NB4 (cell line): Measurements from ENCODE around the gene TMC8.

Source experiments
- DNase-seq: peaks from one replicate; pipeline ENCODE4 v3.0.0; 2010; ENCODE audit warnings: low read depth
- H3K4me3 ChIP-seq: one replicate; pipeline ENCODE4 v1.5.1; 2011; ENCODE audit warnings: mild to moderate bottlenecking, low read depth, low read length, moderate library complexity
- CTCF ChIP-seq: IDR thresholded peaks from one replicate; pipeline ENCODE4 v1.5.1; 2012; ENCODE audit warnings: low read depth, low read length
- MYC ChIP-seq: IDR thresholded peaks from 2 replicates; pipeline ENCODE4 v1.6.1; 2011; ENCODE audit warnings: low read depth, low read length
- POLR2A ChIP-seq: IDR thresholded peaks from 2 replicates; pipeline ENCODE4 v1.6.1; 2011; ENCODE audit warnings: mild to moderate bottlenecking; ENCODE audit not compliant: insufficient read length; ENCODE audit errors: extremely low read depth
- TF ChIP-seq, protein P1 (sequence below): IDR thresholded peaks from 2 replicates; pipeline ENCODE4 v1.6.1; 2011; ENCODE audit warnings: low read depth, low read length

The TMC8 gene

GRCh38 chr17:78179372-78179771, 48.8 kb downstream of the TMC8 start:
- TF ChIP-seq MYC (no peak), CTCF (no peak), POLR2A (no peak)
- TF ChIP-seq, protein P1, sequence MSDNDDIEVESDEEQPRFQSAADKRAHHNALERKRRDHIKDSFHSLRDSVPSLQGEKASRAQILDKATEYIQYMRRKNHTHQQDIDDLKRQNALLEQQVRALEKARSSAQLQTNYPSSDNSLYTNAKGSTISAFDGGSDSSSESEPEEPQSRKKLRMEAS = no peak
- H3K4me3 ChIP-seq = no peak overlapping the region
- peak; percentile 42 for DNase-seq

DNA sequence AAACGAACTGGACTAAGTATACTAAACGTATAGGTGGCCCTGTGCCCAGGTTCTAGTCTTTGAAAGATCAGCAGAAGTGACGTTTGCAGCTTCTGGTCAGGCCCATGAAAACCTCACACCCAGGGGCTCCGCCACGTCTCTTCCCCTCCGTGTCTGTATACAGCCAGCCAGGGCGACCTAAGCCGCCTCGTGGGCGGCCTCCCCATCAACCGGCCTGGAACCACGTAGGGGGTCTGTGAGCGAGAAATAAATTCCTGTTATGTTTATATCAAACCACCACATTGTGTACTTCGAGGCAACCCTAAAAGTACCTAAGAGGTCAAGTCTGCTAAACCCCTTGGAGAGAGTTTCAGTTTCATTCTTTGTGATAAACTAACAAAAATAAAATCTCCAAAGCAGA, 49.5 kb downstream of the TMC8 start:
- TF ChIP-seq MYC (no peak), CTCF (no peak), POLR2A (no peak)
- TF ChIP-seq, protein P1 = no peak
- no peak overlapping the region for H3K4me3 ChIP-seq
- no peak for DNase-seq

- no peak overlapping the region for H3K4me3 ChIP-seq
- DNase-seq = no peak
- TF ChIP-seq, protein P1 = no peak
Observed at GRCh38 chr17:78180508-78180907, 49.9 kb downstream of the TMC8 start.

- DNase-seq = no peak
- no peak overlapping the region for H3K4me3 ChIP-seq
- no peak for TF ChIP-seq CTCF
- TF ChIP-seq POLR2A = no peak
- TF ChIP-seq, protein P1 = no peak
- TF ChIP-seq MYC = no peak
Observed at GRCh38 chr17:78182504-78182903, 51.9 kb downstream of the TMC8 start.

DNA sequence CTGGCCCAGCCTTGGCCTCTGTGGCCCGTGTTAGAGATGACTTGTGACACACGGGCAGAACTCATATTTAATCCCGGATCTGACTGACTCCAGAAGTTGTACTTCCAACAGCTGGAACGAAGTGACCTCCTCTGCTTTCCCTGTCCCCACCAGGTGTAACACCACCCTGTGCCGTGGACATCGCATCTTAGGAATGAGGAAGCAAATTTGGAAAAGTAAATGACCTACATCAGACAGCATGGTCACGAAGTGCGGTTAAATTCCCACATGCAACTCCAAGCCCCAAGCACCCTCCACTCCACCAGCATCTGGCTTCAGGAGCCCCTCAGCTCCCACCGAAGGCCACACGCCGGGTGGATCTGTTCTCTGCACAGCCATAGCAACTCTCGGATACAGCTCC, 53.3 kb downstream of the TMC8 start:
- TF ChIP-seq CTCF (no peak), POLR2A (no peak), MYC (no peak)
- TF ChIP-seq, protein P1 = no peak
- DNase-seq = no peak
- H3K4me3 ChIP-seq = no peak overlapping the region

GRCh38 chr17:78184351-78184750, 53.8 kb downstream of the TMC8 start:
- TF ChIP-seq MYC (no peak), POLR2A (no peak), CTCF (no peak)
- TF ChIP-seq, protein P1 = no peak
- no peak overlapping the region for H3K4me3 ChIP-seq
- DNase-seq = no peak
